HUES48 (cell line): ENCODE results near the gene NR3C2.

Experiments
- H3K27ac ChIP-seq: one replicate; pipeline ENCODE4 v1.7.0; 2013; ENCODE audit warnings: low read depth, low read length, inconsistent platforms
- H3K27me3 ChIP-seq: 2 replicates; pipeline ENCODE4 v1.6.1; 2013; ENCODE audit warnings: mild to moderate bottlenecking, low read length; ENCODE audit not compliant: control insufficient read depth, insufficient read depth
- H3K36me3 ChIP-seq: 2 replicates; pipeline ENCODE4 v1.6.1; 2013; ENCODE audit warnings: low read length; ENCODE audit not compliant: control insufficient read depth, insufficient read depth
- H3K4me1 ChIP-seq: 2 replicates; pipeline ENCODE4 v1.6.1; 2013; ENCODE audit warnings: mild to moderate bottlenecking, low read length; ENCODE audit not compliant: control insufficient read depth, insufficient read depth
- H3K4me3 ChIP-seq: 2 replicates; pipeline ENCODE4 v1.5.1; 2013; ENCODE audit warnings: mild to moderate bottlenecking, low read depth, low read length
- H3K9ac ChIP-seq: 2 replicates; pipeline ENCODE4 v1.6.1; 2013; ENCODE audit warnings: mild to moderate bottlenecking, low read depth, low read length, moderate library complexity
- H3K9me3 ChIP-seq: 2 replicates; pipeline ENCODE4 v1.6.1; 2013; ENCODE audit warnings: low read length; ENCODE audit not compliant: control insufficient read depth, insufficient read depth

NR3C2 gene

DNA sequence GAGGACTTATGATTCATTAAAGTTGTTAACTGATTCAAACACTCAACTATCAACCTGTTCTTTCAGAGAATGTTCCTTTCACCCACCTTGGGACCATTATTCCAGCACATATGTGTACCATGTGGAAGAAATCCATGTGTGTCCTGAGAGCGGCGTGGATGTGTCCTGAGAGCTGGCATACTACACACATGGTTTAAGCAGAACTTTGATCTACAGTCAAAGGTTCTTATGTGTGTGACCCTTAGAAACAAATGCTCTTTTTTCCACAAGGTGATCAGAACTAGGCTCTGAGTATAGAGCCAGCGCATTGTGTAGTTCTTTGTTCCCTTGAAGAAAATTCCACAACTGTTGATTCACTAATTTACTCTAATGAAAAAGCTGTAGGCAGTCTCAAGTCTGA, 332.0 kb downstream of the NR3C2 start:
- Histone ChIP-seq H3K9me3 (no peaks in the 10 kb centered on the region), H3K27ac (no peak overlapping the region), H3K4me3 (no peak overlapping the region), H3K27me3 (no peaks in the 10 kb centered on the region), H3K36me3 (no peaks in the 10 kb centered on the region), H3K9ac (no peak overlapping the region), H3K4me1 (peaks cover 18% of the 10 kb centered on the region)

DNA sequence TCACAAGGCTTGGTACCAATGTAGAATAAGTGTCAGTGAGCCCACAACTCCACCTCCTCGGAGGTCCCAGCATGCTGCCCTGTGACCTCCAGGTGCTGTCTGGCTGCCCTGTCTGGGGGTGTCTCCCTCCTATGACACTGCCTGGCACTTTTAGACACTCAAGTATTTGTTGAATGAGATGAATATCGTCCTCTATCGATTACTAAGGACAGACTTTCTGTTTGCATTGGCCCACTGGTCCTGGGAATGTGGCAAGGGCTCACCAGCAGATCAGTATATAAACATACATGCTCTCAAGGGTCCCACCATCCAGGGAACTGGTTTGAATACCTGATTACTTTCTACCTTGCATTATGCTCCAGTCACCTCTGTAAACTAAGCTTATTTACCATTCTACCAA, 333.0 kb downstream of the NR3C2 start:
- H3K4me3 ChIP-seq, result no peak overlapping the region
- no peaks in the 10 kb centered on the region for H3K36me3 ChIP-seq
- peaks cover 12% of the 10 kb centered on the region for H3K4me1 ChIP-seq
- H3K9me3 ChIP-seq, result no peaks in the 10 kb centered on the region
- H3K9ac ChIP-seq, result no peak overlapping the region
- no peaks in the 10 kb centered on the region for H3K27me3 ChIP-seq
- no peak overlapping the region for H3K27ac ChIP-seq

DNA sequence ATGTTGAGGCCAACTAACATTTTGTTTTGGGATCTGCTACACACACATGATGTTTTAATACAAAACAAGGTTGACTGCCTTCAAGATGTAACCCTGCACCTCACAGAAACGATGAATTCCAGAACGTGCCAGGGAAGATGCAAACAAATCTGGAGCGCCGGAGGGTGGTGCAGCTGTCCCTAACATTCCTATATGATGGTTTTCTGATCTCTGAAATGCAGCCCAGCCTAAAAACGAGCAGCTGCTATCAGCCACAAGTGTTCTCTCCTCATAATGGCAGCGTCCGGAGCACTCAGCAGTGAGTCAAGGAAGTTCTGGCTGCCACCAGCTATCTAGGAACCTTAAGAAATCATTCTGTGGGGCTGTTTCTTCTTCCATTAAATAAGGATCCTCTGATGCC, 333.4 kb downstream of the NR3C2 start:
- H3K9me3 ChIP-seq, result no peaks in the 10 kb centered on the region
- H3K36me3 ChIP-seq, result no peaks in the 10 kb centered on the region
- H3K4me3 ChIP-seq, result no peak overlapping the region
- H3K9ac ChIP-seq, result no peak overlapping the region
- no peaks in the 10 kb centered on the region for H3K27me3 ChIP-seq
- no peak overlapping the region for H3K27ac ChIP-seq
- H3K4me1 ChIP-seq, result peaks cover 12% of the 10 kb centered on the region

DNA sequence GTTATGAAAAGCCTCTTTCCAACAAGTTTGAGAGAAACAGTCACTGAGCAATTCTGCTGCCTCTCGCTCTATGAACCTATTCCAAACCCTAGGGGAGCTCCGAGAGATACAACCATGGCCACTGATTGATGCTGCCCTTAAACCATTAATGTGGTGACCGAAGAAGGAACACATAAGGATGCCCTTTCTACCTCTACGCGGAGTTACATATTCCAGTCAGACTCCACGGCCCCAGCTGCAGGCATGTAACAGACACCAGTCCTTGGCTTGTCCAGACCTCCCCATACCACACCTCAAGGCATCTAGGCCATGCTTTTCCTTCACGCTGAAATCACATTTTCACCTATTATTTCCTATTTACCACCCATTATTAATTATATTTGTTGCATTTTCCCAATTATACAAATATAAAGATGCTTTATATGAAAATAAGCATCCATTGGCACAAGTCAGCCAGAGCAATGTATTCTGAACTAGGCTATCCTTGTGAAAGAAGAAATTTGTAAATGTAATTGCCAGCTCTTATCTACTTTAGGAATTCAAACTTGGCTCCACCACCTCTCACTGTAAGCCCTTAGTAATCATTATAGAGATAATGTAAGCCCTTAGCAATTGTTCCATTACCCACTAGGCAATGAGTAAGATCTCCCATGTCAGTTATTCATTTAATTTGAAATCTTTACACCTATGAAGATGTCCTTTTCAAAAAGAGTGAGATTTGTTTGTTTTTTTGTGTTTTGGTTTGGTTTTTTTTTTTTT, 338.4 kb downstream of the NR3C2 start:
- no peaks in the 10 kb centered on the region for H3K4me1 ChIP-seq
- no peak overlapping the region for H3K9ac ChIP-seq
- H3K27me3 ChIP-seq, result no peaks in the 10 kb centered on the region
- H3K27ac ChIP-seq, result no peak overlapping the region
- H3K4me3 ChIP-seq, result no peak overlapping the region
- H3K9me3 ChIP-seq, result no peaks in the 10 kb centered on the region
- H3K36me3 ChIP-seq, result no peaks in the 10 kb centered on the region

DNA sequence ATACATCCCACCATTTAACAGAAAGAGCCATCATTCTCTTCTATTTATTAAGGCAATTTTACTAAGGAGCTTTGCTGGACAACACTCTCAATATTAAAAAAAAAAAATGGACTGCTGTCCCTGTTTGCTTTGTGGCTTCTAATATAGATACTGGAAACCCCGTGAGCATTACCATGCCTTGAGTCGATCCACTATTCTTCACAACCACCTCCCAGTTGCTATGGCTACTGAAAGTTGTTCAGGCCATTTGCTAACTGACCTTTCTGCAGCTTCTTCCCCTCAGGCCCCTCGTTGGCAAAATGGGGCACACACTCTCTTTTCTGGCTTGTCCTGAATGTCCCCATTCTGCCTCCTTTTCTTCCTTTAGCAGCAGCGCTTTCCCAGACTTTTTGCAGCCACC, 340.4 kb downstream of the NR3C2 start:
- Histone ChIP-seq H3K36me3 (no peaks in the 10 kb centered on the region), H3K9ac (no peak overlapping the region), H3K27me3 (no peaks in the 10 kb centered on the region), H3K9me3 (no peaks in the 10 kb centered on the region), H3K4me1 (peaks cover 5% of the 10 kb centered on the region; the same call in 1 of the 2 replicates), H3K27ac (no peak overlapping the region), H3K4me3 (no peak overlapping the region)

DNA sequence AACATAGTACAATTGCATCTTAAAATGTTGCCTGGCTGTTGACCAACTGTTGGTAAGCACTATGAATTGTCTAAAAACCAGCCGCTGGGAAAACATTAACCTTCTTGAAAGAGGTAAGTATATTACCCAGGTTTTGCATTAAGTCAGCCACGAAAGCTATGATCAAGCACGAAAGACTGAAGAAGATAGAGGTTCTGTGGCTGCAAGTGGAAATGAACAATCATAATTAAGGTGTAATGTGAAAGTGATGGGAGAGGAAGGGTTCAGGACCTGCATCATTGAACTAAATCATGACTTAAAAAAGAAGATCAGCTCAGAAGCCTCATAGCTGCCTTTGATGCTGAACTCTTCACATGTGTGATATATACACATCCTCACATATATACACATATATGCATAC, 341.0 kb downstream of the NR3C2 start:
- Histone ChIP-seq H3K4me3 (no peak overlapping the region), H3K36me3 (no peaks in the 10 kb centered on the region), H3K9ac (no peak overlapping the region), H3K27me3 (no peaks in the 10 kb centered on the region), H3K9me3 (no peaks in the 10 kb centered on the region), H3K4me1 (peaks cover 5% of the 10 kb centered on the region; the same call in 1 of the 2 replicates), H3K27ac (no peak overlapping the region)

DNA sequence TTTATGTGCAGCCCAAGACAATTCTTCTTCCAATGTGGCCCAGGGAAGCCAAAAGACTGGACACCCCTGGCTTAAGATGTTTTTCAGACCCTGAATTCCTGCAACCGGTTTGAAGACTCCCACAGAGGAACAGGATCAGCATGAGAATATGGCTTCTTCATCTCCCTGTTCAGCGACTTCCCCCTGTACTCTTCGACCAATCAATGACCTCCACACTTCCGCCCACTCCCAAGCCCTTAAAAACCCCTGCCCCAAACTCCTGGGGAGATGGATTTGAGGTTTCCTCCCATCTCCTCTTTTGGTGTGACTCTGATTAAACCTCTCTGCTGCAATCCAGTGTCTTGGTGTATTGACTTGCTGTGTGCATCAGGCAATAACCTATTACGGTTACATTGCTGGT, 344.4 kb downstream of the NR3C2 start:
- H3K9me3 ChIP-seq, result no peaks in the 10 kb centered on the region
- no peak overlapping the region for H3K4me3 ChIP-seq
- H3K9ac ChIP-seq, result no peak overlapping the region
- peaks cover 5% of the 10 kb centered on the region; the same call in 1 of the 2 replicates for H3K4me1 ChIP-seq
- no peak overlapping the region for H3K27ac ChIP-seq
- no peaks in the 10 kb centered on the region for H3K27me3 ChIP-seq
- no peaks in the 10 kb centered on the region for H3K36me3 ChIP-seq

DNA sequence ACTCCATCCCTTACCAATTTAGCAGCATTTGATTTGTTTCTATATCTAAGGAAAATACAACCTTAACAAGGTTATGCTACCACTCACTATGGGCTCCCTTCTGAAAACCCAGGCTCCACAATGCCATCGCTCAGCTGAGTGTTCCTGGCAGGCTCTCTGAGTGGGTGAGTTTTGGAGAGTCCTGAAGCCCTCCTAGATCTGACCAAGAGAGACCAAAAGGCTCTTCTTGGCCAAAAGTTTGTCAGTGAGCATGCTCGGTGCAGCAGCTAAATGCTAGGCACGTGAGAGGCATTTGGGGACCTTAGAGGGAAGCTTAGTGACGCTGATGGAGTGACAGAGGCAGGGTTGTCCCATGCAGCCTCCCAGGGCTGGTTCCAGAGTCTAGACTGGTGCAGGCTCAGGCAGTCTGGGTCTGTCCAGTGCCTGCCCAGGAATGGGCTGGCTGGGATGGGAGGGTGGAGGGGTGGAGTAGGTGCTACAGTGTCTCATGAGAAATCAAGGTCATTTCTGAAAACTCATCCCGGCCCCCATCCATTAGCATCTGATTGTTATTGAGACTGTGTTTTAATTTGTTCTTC, 346.8 kb downstream of the NR3C2 start:
- no peak overlapping the region for H3K27ac ChIP-seq
- H3K9me3 ChIP-seq, result no peaks in the 10 kb centered on the region
- no peak overlapping the region for H3K4me3 ChIP-seq
- H3K27me3 ChIP-seq, result no peaks in the 10 kb centered on the region
- H3K36me3 ChIP-seq, result no peaks in the 10 kb centered on the region
- peaks cover 5% of the 10 kb centered on the region; the same call in 1 of the 2 replicates for H3K4me1 ChIP-seq
- no peak overlapping the region for H3K9ac ChIP-seq

DNA sequence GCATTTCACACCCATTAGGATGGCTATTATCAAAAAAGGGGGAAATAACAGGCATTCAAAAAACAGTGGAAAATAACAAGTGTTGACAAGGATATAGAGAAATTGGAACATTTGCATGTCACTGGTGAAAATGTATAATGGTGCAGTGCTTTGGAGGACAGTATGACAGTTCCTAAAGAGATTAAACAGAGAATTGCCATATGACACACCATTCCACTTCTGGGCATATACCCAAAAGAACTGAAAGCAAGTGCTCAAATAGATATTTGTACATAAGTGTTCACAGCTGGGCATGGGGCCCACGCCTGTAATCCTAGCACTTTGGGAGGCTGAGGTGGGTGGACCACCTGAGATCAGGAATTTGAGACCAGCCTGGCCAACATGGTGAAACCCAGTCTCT, 348.1 kb downstream of the NR3C2 start:
- Histone ChIP-seq H3K27me3 (no peaks in the 10 kb centered on the region), H3K36me3 (no peaks in the 10 kb centered on the region), H3K9me3 (no peaks in the 10 kb centered on the region), H3K4me3 (no peak overlapping the region), H3K4me1 (peaks cover 5% of the 10 kb centered on the region; the same call in 1 of the 2 replicates), H3K27ac (no peak overlapping the region), H3K9ac (no peak overlapping the region)

DNA sequence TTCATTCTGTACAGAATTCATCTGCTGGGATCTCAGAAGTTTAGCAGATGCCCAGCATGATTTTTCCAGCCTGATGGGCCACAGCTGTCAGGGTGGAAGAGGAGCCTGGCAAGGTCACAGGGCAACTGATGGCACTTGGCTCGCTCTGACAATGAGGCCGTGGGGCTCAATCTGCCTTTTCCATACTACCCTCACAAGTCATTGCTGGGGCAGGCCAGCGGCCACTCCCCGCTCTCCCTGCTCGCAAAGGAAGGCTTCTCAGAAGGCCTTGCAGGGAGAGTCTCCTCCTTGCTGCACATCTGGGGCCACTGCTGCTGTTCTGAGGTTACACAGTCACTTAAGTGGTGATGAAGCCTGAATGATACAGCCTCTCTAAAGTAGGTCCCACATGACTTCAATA, 349.1 kb downstream of the NR3C2 start:
- peaks cover 3% of the 10 kb centered on the region; the same call in 1 of the 2 replicates for H3K4me1 ChIP-seq

DNA sequence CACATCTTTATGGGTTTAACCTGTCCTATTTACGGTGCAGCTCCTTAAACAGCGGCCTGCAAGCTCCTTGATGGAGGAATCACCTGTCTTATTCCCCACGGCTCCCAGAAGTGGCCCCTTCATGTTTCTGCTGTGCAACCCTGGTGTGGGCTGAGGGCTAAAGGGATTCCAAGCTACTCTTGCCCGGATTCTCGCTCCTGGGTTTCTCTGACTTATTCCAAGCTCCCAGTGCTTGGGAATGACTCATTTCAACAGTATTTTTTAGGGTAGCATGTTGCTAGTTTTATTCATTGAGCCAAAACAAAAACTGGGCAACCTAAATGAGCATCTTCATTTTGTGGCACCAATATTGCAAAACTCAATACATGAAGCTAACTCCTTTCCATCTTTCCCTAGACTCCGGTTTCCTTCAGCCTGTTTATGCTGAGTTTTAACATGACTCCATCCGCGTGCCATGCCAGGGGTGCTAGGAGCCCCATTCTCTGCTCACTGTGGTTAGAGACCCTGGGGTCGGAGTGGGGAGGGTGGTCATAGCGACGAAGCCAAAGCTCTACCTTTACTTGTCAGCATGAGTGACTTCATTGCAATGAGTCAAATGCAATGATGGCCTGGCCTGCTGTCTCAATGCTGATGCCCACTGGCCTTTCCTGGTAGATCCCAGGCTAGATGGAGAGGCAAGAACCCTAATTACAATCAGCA, 349.7 kb downstream of the NR3C2 start:
- Histone ChIP-seq H3K36me3 (no peaks in the 10 kb centered on the region), H3K27me3 (no peaks in the 10 kb centered on the region), H3K4me3 (no peak overlapping the region), H3K9ac (no peak overlapping the region), H3K27ac (no peak overlapping the region), H3K9me3 (no peaks in the 10 kb centered on the region), H3K4me1 (no peaks in the 10 kb centered on the region)

More for the DNA sequence above, 349.1 kb downstream of the NR3C2 start:
- no peaks in the 10 kb centered on the region for H3K27me3 ChIP-seq
- no peak overlapping the region for H3K27ac ChIP-seq
- no peaks in the 10 kb centered on the region for H3K9me3 ChIP-seq
- H3K9ac ChIP-seq, result no peak overlapping the region
- H3K4me3 ChIP-seq, result no peak overlapping the region
- no peaks in the 10 kb centered on the region for H3K36me3 ChIP-seq
